ENCODE data around the gene HERC5. TPM values are rescaled to one million over a fixed set of nuclear protein-coding genes. Genes with fewer than 3 reads are reported as not detected.

HERC5 gene
- total RNA-seq, 1 donor from 2014 or later: 23.0 TPM

GRCh38 chr4:88443486-88443885, 13.4 kb upstream of the HERC5 start:
- Histone ChIP-seq H3K4me3 (ENCODE audit: insufficient read depth, low read depth, low read length) (no peak overlapping the region), H3K79me2 (ENCODE audit: insufficient read depth, low read length) (no peaks in the 10 kb centered on the region), H3K9ac (ENCODE audit: low read length) (no peak overlapping the region), H3K9me3 (ENCODE audit: insufficient read depth, low read depth, low read length) (no peaks in the 10 kb centered on the region), H3K4me1 (ENCODE audit: insufficient read depth, low read length) (no peaks in the 10 kb centered on the region), H4K20me1 (ENCODE audit: insufficient read depth, low read length) (no peaks in the 10 kb centered on the region), H3K36me3 (ENCODE audit: insufficient read depth, low read length) (no peaks in the 10 kb centered on the region), H2AFZ (ENCODE audit: low read depth, low read length) (no peak overlapping the region), H3K27me3 (ENCODE audit: insufficient read depth, low read length) (no peaks in the 10 kb centered on the region), H3K27ac (ENCODE audit: low read depth, low read length) (no peak overlapping the region), H3K4me2 (ENCODE audit: low read length) (no peak overlapping the region)
- H3K36me3 Mint-ChIP-seq (ENCODE audit: low read depth, unreplicated experiment): peaks cover 22% of the 10 kb centered on the region
- H3K4me3 Mint-ChIP-seq (ENCODE audit: unreplicated experiment): no peak overlapping the region
- DNase-seq (ENCODE audit: low read depth) (no peak), FAIRE-seq (no peak)
- peaks cover 4% of the 10 kb centered on the region for H3K9me3 Mint-ChIP-seq (ENCODE audit: unreplicated experiment)
- peaks cover 3% of the 10 kb centered on the region for H3K4me1 Mint-ChIP-seq (ENCODE audit: low read depth, unreplicated experiment)
- no peak for TF ChIP-seq CTCF (IDR thresholded peaks at IDR 0.05; ENCODE audit: insufficient read depth, low read depth, low read length)
- no peak for TF ChIP-seq EZH2 (IDR thresholded peaks at IDR 0.05; ENCODE audit: insufficient read depth, low read length)
- H3K27me3 Mint-ChIP-seq (ENCODE audit: low read depth, unreplicated experiment): no peaks in the 10 kb centered on the region
- H3K27ac Mint-ChIP-seq (ENCODE audit: unreplicated experiment): no peak overlapping the region

- peaks cover 3% of the 10 kb centered on the region for H3K4me1 Mint-ChIP-seq (ENCODE audit: low read depth, unreplicated experiment)
- no peaks in the 10 kb centered on the region for H3K27me3 ChIP-seq (ENCODE audit: insufficient read depth, low read length)
- TF ChIP-seq CTCF (IDR thresholded peaks at IDR 0.05; ENCODE audit: insufficient read depth, low read depth, low read length) (no peak), EZH2 (IDR thresholded peaks at IDR 0.05; ENCODE audit: insufficient read depth, low read length) (no peak)
- no peak overlapping the region for H3K27ac Mint-ChIP-seq (ENCODE audit: unreplicated experiment)
- H3K4me3 Mint-ChIP-seq (ENCODE audit: unreplicated experiment): no peak overlapping the region
- no peaks in the 10 kb centered on the region for H4K20me1 ChIP-seq (ENCODE audit: insufficient read depth, low read length)
- peaks cover 4% of the 10 kb centered on the region for H3K9me3 Mint-ChIP-seq (ENCODE audit: unreplicated experiment)
- no peaks in the 10 kb centered on the region for H3K36me3 ChIP-seq (ENCODE audit: insufficient read depth, low read length)
- no peaks in the 10 kb centered on the region for H3K9me3 ChIP-seq (ENCODE audit: insufficient read depth, low read depth, low read length)
- peaks cover 18% of the 10 kb centered on the region for H3K36me3 Mint-ChIP-seq (ENCODE audit: low read depth, unreplicated experiment)
- no peaks in the 10 kb centered on the region for H3K27me3 Mint-ChIP-seq (ENCODE audit: low read depth, unreplicated experiment)
- H3K79me2 ChIP-seq (ENCODE audit: insufficient read depth, low read length): no peaks in the 10 kb centered on the region
- FAIRE-seq: no peak
- H3K9ac ChIP-seq (ENCODE audit: low read length): no peak overlapping the region
- no peak for DNase-seq (ENCODE audit: low read depth)
- no peak overlapping the region for H3K27ac ChIP-seq (ENCODE audit: low read depth, low read length)
- H3K4me2 ChIP-seq (ENCODE audit: low read length): no peak overlapping the region
- H2AFZ ChIP-seq (ENCODE audit: low read depth, low read length): no peak overlapping the region
- no peaks in the 10 kb centered on the region for H3K4me1 ChIP-seq (ENCODE audit: insufficient read depth, low read length)
- no peak overlapping the region for H3K4me3 ChIP-seq (ENCODE audit: insufficient read depth, low read depth, low read length)
These were observed 11.7 kb upstream of the HERC5 start for GRCh38 chr4:88445252-88445651.

GRCh38 chr4:88446124-88446523, 10.8 kb upstream of the HERC5 start:
- Histone ChIP-seq H3K4me2 (ENCODE audit: low read length) (no peak overlapping the region), H3K27ac (ENCODE audit: low read depth, low read length) (no peak overlapping the region), H3K79me2 (ENCODE audit: insufficient read depth, low read length) (no peaks in the 10 kb centered on the region), H3K9me3 (ENCODE audit: insufficient read depth, low read depth, low read length) (no peaks in the 10 kb centered on the region), H4K20me1 (ENCODE audit: insufficient read depth, low read length) (no peaks in the 10 kb centered on the region), H3K36me3 (ENCODE audit: insufficient read depth, low read length) (no peaks in the 10 kb centered on the region), H2AFZ (ENCODE audit: low read depth, low read length) (no peak overlapping the region), H3K27me3 (ENCODE audit: insufficient read depth, low read length) (no peaks in the 10 kb centered on the region), H3K4me3 (ENCODE audit: insufficient read depth, low read depth, low read length) (no peak overlapping the region), H3K9ac (ENCODE audit: low read length) (no peak overlapping the region), H3K4me1 (ENCODE audit: insufficient read depth, low read length) (no peaks in the 10 kb centered on the region)
- Mint-ChIP-seq H3K4me3 (ENCODE audit: unreplicated experiment) (no peak overlapping the region), H3K4me1 (ENCODE audit: low read depth, unreplicated experiment) (peaks cover 3% of the 10 kb centered on the region), H3K27ac (ENCODE audit: unreplicated experiment) (peak overlapping the region; percentile 77), H3K36me3 (ENCODE audit: low read depth, unreplicated experiment) (peaks cover 15% of the 10 kb centered on the region), H3K9me3 (ENCODE audit: unreplicated experiment) (peaks cover 4% of the 10 kb centered on the region), H3K27me3 (ENCODE audit: low read depth, unreplicated experiment) (no peaks in the 10 kb centered on the region)
- TF ChIP-seq CTCF (IDR thresholded peaks at IDR 0.05; ENCODE audit: insufficient read depth, low read depth, low read length): no peak
- no peak for TF ChIP-seq EZH2 (IDR thresholded peaks at IDR 0.05; ENCODE audit: insufficient read depth, low read length)
- DNase-seq (ENCODE audit: low read depth): peak; percentile 14
- no peak for FAIRE-seq
